Lower leg skin (tissue), 4 donors: ENCODE measurements around the gene PVR. TPM values are rescaled to one million over a fixed set of nuclear protein-coding genes. Genes with fewer than 3 reads are reported as not detected.

Experiments used
- DNase-seq, 2 donors: peaks; one replicate each; pipeline ENCODE4 v3.0.0-alpha.2; 2019; ENCODE audit warnings: low spot score in 2 of 2
- H3K4me3 ChIP-seq: fragments of 200-600 bp; sonication (generic); 2 replicates; pipeline ENCODE4 v1.5.1; 2017; ENCODE audit warnings: mild to moderate bottlenecking, low read depth; ENCODE audit not compliant: poor library complexity, severe bottlenecking
- CTCF ChIP-seq, 3 donors: fragments of 450-650 bp; IDR thresholded peaks; one replicate each; pipeline ENCODE4 v1.5.1; 2016; ENCODE audit warnings: antibody characterized with exemption in 3 of 3, mild to moderate bottlenecking in 3 of 3, moderate library complexity in 2 of 3
- POLR2A ChIP-seq, 2 donors: fragments of 450-650 bp; IDR thresholded peaks; one replicate each; pipeline ENCODE4 v1.6.1; 2016 to 2017; ENCODE audit warnings: antibody characterized with exemption in 2 of 2, mild to moderate bottlenecking in 1 of 2, moderate library complexity in 1 of 2
- WGBS, 2 donors: methylation state at CpG; one replicate each; pipeline ENCODE4 v1.1.5; 2018; 5-methylcytosine and 5-hydroxymethylcytosine counted together
- intact Hi-C: fragments of 100-400 bp; cut with DNase I; formaldehyde crosslinking; loops from one replicate; pipeline ENCODE4 v1.15.0; 2023; ENCODE audit warnings: low total_unique reads
- total RNA-seq, 4 donors: library from RNA; depleted of rRNA; stranded (reverse); fragments of >200 nt; gene quantifications; one replicate each; pipeline ENCODE4 v1.1.0, GENCODE V29; 2016

The PVR gene
- total RNA-seq, 4 donors from 2014 or later, result 9.9 to 14.3 (median 12.1) TPM

- intact Hi-C loops, result no loop called here
- no peak within 1 kb of the TSS for H3K4me3 ChIP-seq
- TF ChIP-seq POLR2A (IDR thresholded peaks at IDR 0.05), result no peak
- WGBS, 2 donors, result 82 to 88% methylated on average over 24 to 25 of the region's 25 CpGs
- DNase-seq, result no peak
Measured at GRCh38 chr19:44613295-44614178, 30.2 kb upstream of the PVR start, which contains the start of gene IGSF23. IGSF23 (plus strand) TSS chr19:44613563; CDS start chr19:44613646, 83 bp downstream.

GRCh38 chr19:44614313-44614712 lies 29.4 kb upstream of the PVR start:
- TF ChIP-seq POLR2A (IDR thresholded peaks at IDR 0.05), result no peak
- no peak for TF ChIP-seq CTCF (IDR thresholded peaks at IDR 0.05)
- H3K4me3 ChIP-seq, result no peak overlapping the region
- 91 to 95% methylated on average over 10 of the region's 10 CpGs for WGBS, 2 donors
- intact Hi-C loops, result no loop called here
- no peak for DNase-seq

- H3K4me3 ChIP-seq, result no peak overlapping the region
- TF ChIP-seq CTCF (IDR thresholded peaks at IDR 0.05), result no peak
- no peak for TF ChIP-seq POLR2A (IDR thresholded peaks at IDR 0.05)
- intact Hi-C loops, result no loop called here
- WGBS, 2 donors, result 46 to 50% methylated on average over 5 of the region's 5 CpGs
- DNase-seq, result no peak
Measured at GRCh38 chr19:44615863-44616247, 27.9 kb upstream of the PVR start.

- DNase-seq, result no peak
- WGBS, 2 donors, result 66 to 75% methylated on average over 8 of the region's 8 CpGs
- H3K4me3 ChIP-seq, result no peak overlapping the region
- intact Hi-C loops, result no loop called here
- TF ChIP-seq CTCF (IDR thresholded peaks at IDR 0.05) (no peak), POLR2A (IDR thresholded peaks at IDR 0.05) (no peak)
Measured at GRCh38 chr19:44617110-44617880, 26.4 kb upstream of the PVR start.

- WGBS, 2 donors, result 68 to 75% methylated on average over 7 of the region's 7 CpGs
- no peak for DNase-seq
- intact Hi-C loops, result no loop called here
- H3K4me3 ChIP-seq, result no peak overlapping the region
- TF ChIP-seq POLR2A (IDR thresholded peaks at IDR 0.05), result no peak
- no peak for TF ChIP-seq CTCF (IDR thresholded peaks at IDR 0.05)
Measured at GRCh38 chr19:44618640-44619357, 24.9 kb upstream of the PVR start.
